Ascending aorta (tissue), 2 donors: Measurements from ENCODE around the gene ANKRD63. TPM values are rescaled to one million over a fixed set of nuclear protein-coding genes. Genes with fewer than 3 reads are reported as not detected.

Experiments used
- DNase-seq, 2 donors: peaks; one replicate each; pipeline ENCODE4 v3.0.0-alpha.2; 2019; ENCODE audit warnings: low spot score in 2 of 2
- H3K27ac ChIP-seq, 2 donors: fragments of 200-600 bp; sonication (generic); one replicate each; pipeline ENCODE4 v1.5.1; 2016 to 2017; ENCODE audit warnings: mild to moderate bottlenecking in 1 of 2
- H3K27me3 ChIP-seq: fragments of 200-600 bp; sonication (generic); one replicate; pipeline ENCODE4 v1.5.1; 2017
- H3K36me3 ChIP-seq, 2 donors: fragments of 200-600 bp; sonication (generic); one replicate each; pipeline ENCODE4 v1.5.1; 2016
- H3K4me1 ChIP-seq, 2 donors: fragments of 200-600 bp; sonication (generic); one replicate each; pipeline ENCODE4 v1.5.1; 2016 to 2017; ENCODE audit warnings: mild to moderate bottlenecking in 1 of 2
- H3K4me3 ChIP-seq, 2 donors: fragments of 200-600 bp; sonication (generic); one replicate each; pipeline ENCODE4 v1.5.1; 2016 to 2017; ENCODE audit warnings: mild to moderate bottlenecking in 1 of 2
- H3K9me3 ChIP-seq, 2 donors: fragments of 200-600 bp; sonication (generic); one replicate each; pipeline ENCODE4 v1.5.1; 2016
- intact Hi-C: fragments of 100-400 bp; cut with DNase I; formaldehyde crosslinking; loops from one replicate; pipeline ENCODE4 v1.15.1; 2023
- total RNA-seq: library from RNA; depleted of rRNA; stranded (reverse); fragments of >200 nt; gene quantifications from one replicate; pipeline ENCODE4 v1.1.0, GENCODE V29; 2016
- TF ChIP-seq, protein P1 (sequence below), 3 experiments: fragments of 200-600 bp in 2 of 3; fragments of 450-650 bp in 1 of 3; sonication (generic) in 2 of 3; IDR thresholded peaks; one replicate each; pipeline ENCODE4 v1.5.1; 2016 to 2019; ENCODE audit warnings: antibody characterized with exemption in 3 of 3, mild to moderate bottlenecking in 1 of 3, moderate library complexity in 1 of 3

ANKRD63 gene
- total RNA-seq, 1 donor from 2014 or later, result not detected

DNA sequence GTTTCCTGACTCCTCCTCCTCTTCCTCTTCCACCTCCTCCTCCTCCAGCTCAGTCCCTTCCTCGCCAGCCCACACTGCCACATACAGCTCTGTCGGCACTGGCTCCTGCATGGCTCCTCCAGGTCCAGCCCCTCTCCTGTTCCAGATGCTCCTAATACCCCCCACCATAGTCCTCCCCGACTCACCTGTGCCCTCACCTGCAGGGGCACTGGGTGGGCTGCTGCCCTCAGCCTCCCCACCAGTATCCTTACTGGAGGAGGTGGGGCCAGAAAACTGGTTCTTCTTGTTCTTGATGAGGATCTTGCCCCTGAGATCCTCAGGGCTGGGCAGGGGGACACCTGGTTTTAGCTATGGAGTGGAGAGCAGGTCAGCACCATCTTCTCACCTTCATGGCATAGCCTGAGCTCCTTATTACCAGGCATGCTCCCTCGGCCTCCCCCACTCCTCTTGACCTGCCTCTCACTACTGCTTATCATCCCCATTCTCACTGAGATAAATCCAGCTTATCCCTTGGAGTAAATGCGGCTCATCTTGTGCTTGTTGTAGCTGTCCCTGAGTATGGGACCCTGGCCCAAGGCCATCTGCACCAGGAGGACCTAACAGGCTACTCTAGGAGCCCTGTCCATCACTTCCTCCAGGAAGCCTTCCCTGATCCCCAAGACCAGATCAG, 13.8 kb upstream of the ANKRD63 start:
- no peaks in the 10 kb centered on the region for H3K4me1 ChIP-seq
- no peak overlapping the region for H3K27ac ChIP-seq
- H3K4me3 ChIP-seq, result no peak overlapping the region
- intact Hi-C loops, result no loop called here
- H3K27me3 ChIP-seq, result no peaks in the 10 kb centered on the region
- no peaks in the 10 kb centered on the region for H3K36me3 ChIP-seq
- no peaks in the 10 kb centered on the region for H3K9me3 ChIP-seq
- no peak for DNase-seq
- TF ChIP-seq, protein P1, sequence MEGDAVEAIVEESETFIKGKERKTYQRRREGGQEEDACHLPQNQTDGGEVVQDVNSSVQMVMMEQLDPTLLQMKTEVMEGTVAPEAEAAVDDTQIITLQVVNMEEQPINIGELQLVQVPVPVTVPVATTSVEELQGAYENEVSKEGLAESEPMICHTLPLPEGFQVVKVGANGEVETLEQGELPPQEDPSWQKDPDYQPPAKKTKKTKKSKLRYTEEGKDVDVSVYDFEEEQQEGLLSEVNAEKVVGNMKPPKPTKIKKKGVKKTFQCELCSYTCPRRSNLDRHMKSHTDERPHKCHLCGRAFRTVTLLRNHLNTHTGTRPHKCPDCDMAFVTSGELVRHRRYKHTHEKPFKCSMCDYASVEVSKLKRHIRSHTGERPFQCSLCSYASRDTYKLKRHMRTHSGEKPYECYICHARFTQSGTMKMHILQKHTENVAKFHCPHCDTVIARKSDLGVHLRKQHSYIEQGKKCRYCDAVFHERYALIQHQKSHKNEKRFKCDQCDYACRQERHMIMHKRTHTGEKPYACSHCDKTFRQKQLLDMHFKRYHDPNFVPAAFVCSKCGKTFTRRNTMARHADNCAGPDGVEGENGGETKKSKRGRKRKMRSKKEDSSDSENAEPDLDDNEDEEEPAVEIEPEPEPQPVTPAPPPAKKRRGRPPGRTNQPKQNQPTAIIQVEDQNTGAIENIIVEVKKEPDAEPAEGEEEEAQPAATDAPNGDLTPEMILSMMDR (IDR thresholded peaks at IDR 0.05), result no peak

DNA sequence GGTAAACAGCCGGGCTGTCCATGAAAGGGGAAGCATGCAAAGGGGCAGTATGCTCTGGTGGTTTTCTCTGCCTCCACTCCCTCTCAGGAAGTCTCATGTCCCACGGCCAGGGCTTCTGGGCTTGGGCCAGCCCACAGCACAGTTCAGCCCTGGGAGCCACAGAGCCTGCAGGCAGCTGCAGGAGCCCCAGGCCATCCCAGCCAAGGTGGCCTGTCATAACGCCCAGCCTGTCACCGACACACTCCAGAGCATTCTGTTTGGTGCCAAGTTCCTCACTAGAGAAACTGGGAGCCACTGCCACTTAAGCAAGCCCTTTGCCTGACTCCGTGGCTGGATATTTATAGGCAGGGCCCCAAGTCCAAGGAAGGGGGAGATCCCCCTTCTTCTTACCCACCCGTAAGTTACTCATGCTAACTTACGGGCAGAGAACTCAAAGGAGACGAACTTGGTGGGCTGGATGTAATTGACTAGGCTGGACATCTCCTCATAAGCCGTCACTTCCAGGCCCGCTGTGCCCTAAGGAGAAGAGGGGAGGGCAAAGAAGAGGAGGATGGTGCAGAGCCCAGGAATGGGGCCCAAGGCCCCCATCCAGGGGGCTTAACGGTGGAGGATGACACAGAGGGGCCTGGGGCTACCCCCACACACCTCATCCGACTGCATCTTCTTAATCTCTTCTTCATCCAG, 13.2 kb upstream of the ANKRD63 start:
- Histone ChIP-seq H3K36me3 (no peaks in the 10 kb centered on the region), H3K27me3 (no peaks in the 10 kb centered on the region), H3K4me3 (no peak overlapping the region), H3K9me3 (no peaks in the 10 kb centered on the region), H3K27ac (no peak overlapping the region), H3K4me1 (peaks cover 0 to 4% of the 10 kb centered on the region in 2 donors)
- no peak for DNase-seq
- TF ChIP-seq, protein P1 (IDR thresholded peaks at IDR 0.05), result no peak
- intact Hi-C loops, result no loop called here

DNA sequence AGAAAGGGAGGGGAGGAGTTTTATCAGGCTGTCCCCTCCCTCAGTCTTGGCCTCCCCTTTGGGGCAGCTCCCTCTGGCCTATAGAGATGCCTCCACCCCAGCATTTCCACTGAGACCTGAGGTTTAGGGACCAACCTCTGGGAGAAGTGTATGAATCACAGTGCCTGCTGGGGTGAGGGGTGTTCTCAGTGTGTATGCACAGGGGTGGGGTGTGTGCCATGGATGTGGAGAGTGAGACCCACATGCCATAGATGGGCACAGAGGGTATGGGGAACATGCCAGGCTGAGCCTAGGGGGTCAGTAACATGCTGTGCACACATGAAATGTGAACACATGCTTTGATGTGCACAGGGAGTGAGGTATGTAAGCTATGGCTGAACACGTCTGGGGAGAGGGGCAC, 12.4 kb upstream of the ANKRD63 start:
- no peak overlapping the region for H3K4me3 ChIP-seq
- H3K27me3 ChIP-seq, result no peaks in the 10 kb centered on the region
- intact Hi-C loops, result no loop called here
- no peak overlapping the region for H3K27ac ChIP-seq
- no peak for DNase-seq
- peaks cover 0 to 5% of the 10 kb centered on the region in 2 donors for H3K4me1 ChIP-seq
- no peaks in the 10 kb centered on the region for H3K36me3 ChIP-seq
- no peaks in the 10 kb centered on the region for H3K9me3 ChIP-seq
- TF ChIP-seq, protein P1 (IDR thresholded peaks at IDR 0.05), result no peak

DNA sequence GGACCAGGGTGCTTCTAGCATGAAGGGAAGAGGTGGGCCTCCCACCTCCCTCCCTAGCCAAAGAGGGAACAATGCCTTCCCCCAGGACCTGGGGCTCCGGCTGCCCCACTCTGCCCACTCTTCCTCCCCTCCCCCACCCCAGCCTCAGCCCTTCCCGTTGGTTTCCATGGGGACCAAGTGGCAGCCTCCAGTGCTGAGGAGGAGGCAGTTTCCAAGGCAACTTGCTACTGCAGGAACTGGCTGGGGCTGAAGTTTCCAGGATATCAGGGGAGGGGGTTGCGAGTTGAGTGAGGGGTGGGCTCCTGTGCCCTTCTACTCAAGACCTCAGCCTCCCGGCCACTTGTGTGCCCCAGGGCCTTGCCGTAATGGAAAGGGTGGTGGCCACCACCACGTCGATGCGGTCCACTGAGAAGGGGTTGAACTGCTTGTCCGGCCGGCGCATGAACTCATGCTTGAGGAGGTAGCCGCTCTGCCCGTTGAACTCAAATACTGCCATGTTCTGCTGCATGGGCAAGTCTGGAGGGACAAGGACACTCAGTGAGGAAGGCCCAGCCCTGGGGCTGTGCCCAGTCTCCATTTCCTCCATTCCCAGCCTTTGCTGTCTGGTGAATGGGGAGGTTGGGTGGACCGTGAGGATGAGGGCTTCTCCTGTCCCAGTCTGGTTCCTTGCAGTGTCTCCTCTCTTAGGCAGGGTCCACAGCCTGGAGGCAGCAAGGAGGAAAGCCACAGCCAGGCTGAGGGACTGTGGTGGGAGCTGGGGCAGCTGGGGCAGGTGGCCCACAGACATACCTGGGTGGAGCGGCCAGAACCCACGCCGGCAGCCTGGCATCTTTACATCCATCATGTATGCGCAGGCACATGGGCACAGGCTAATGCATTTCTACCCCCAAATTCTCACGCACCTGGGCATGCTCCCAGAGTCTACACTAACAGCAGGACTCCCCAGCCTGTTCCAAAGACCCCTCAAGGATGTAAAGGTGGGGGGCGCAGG, 11.3 kb upstream of the ANKRD63 start:
- intact Hi-C loops, result no loop called here
- Histone ChIP-seq H3K9me3 (no peaks in the 10 kb centered on the region), H3K27ac (no peak overlapping the region), H3K4me1 (peaks cover 0 to 5% of the 10 kb centered on the region in 2 donors), H3K27me3 (no peaks in the 10 kb centered on the region), H3K4me3 (no peak overlapping the region), H3K36me3 (no peaks in the 10 kb centered on the region)
- TF ChIP-seq, protein P1 (IDR thresholded peaks at IDR 0.05), result no peak
- no peak for DNase-seq

DNA sequence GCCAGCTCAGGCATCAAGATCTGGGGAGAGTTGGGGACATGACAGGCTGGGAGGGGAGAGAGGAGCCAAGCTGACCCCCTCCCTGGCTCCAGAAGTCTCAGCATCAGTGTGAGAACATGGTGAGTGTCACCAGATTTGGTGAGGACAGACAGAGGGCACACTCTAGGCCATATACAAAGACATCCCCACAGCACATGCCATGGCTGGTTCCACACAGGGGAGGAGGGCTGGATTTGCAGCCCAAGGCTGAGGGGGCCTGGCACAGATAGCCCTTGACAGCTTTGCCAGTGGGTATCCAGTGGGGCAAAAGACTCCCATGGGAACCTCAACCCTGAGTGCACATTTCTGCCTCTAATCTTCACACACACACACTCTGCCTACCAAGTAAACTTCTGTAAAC, 10.1 kb upstream of the ANKRD63 start:
- TF ChIP-seq, protein P1 (IDR thresholded peaks at IDR 0.05), result no peak
- DNase-seq, result no peak
- no peaks in the 10 kb centered on the region for H3K36me3 ChIP-seq
- H3K9me3 ChIP-seq, result no peaks in the 10 kb centered on the region
- no peak overlapping the region for H3K27ac ChIP-seq
- H3K4me3 ChIP-seq, result no peak overlapping the region
- H3K4me1 ChIP-seq, result peaks cover 0 to 5% of the 10 kb centered on the region in 2 donors
- no peaks in the 10 kb centered on the region for H3K27me3 ChIP-seq
- intact Hi-C loops, result no loop called here
